HEK293T (cell line): Measurements from ENCODE around the gene DNAJC3.

Source experiments
- CTCF ChIA-PET: fragments of 350-600 bp; formaldehyde crosslinking; extraction: SDS; loops from one replicate; lab custom pipeline; 2021; ENCODE audit warnings: antibody characterized with exemption, inconsistent platforms; lab: Yijun Ruan, JAX
- POLR2A ChIA-PET: fragments of 350-600 bp; formaldehyde crosslinking; extraction: SDS; loops from one replicate; lab custom pipeline; 2020; ENCODE audit warnings: antibody characterized with exemption, inconsistent platforms; lab: Yijun Ruan, JAX
- DNase-seq: peaks from one replicate; pipeline ENCODE4 v3.0.0; 2012; ENCODE audit warnings: mixed read lengths; ENCODE audit errors: extremely low spot score
- ARNT ChIP-seq: fragments of 450-650 bp; IDR thresholded peaks from 2 replicates; pipeline ENCODE4 v1.6.1; 2017; ENCODE audit warnings: mild to moderate bottlenecking
- BHLHE40 ChIP-seq: fragments of 450-650 bp; IDR thresholded peaks from 2 replicates; pipeline ENCODE4 v1.6.1; 2016; ENCODE audit warnings: mild to moderate bottlenecking, moderate library complexity, borderline replicate concordance
- CTBP1 ChIP-seq: fragments of 450-650 bp; IDR thresholded peaks from 2 replicates; pipeline ENCODE4 v1.6.1; 2016; ENCODE audit warnings: borderline replicate concordance
- ELF4 ChIP-seq: fragments of 450-650 bp; IDR thresholded peaks from 2 replicates; pipeline ENCODE4 v1.6.1; 2017; ENCODE audit warnings: antibody characterized with exemption
- FOXA1 ChIP-seq: fragments of 450-650 bp; IDR thresholded peaks from 2 replicates; pipeline ENCODE4 v1.6.1; 2016; ENCODE audit warnings: mild to moderate bottlenecking
- FOXK2 ChIP-seq: fragments of 450-650 bp; IDR thresholded peaks from 2 replicates; pipeline ENCODE4 v1.6.1; 2016; ENCODE audit warnings: mild to moderate bottlenecking
- FOXM1 ChIP-seq: fragments of 450-650 bp; IDR thresholded peaks from 2 replicates; pipeline ENCODE4 v1.6.1; 2017; ENCODE audit warnings: mild to moderate bottlenecking, borderline replicate concordance
- HDGF ChIP-seq: fragments of 450-650 bp; IDR thresholded peaks from 2 replicates; pipeline ENCODE4 v1.6.1; 2017; ENCODE audit warnings: antibody characterized with exemption, borderline replicate concordance
- L3MBTL2 ChIP-seq: fragments of 450-650 bp; conservative IDR thresholded peaks from 2 replicates; pipeline ENCODE4 v1.6.1; 2016; ENCODE audit warnings: mild to moderate bottlenecking
- LEF1 ChIP-seq: fragments of 450-650 bp; IDR thresholded peaks from 2 replicates; pipeline ENCODE4 v1.6.1; 2017; ENCODE audit warnings: mild to moderate bottlenecking, borderline replicate concordance
- NFRKB ChIP-seq: fragments of 450-650 bp; IDR thresholded peaks from 2 replicates; pipeline ENCODE4 v1.6.1; 2016; ENCODE audit warnings: mild to moderate bottlenecking, moderate library complexity
- PKNOX1 ChIP-seq: fragments of 450-650 bp; IDR thresholded peaks from 2 replicates; pipeline ENCODE4 v1.6.1; 2016
- SP1 ChIP-seq: fragments of 450-650 bp; IDR thresholded peaks from 2 replicates; pipeline ENCODE4 v1.6.1; 2017
- SUZ12 ChIP-seq: fragments of 450-650 bp; IDR thresholded peaks from 2 replicates; pipeline ENCODE4 v1.6.1; 2016; ENCODE audit warnings: mild to moderate bottlenecking
- TARDBP ChIP-seq: fragments of 450-650 bp; IDR thresholded peaks from 2 replicates; pipeline ENCODE4 v1.6.1; 2016
- ZNF384 ChIP-seq: fragments of 450-650 bp; IDR thresholded peaks from 2 replicates; pipeline ENCODE4 v1.6.1; 2016

The DNAJC3 gene

GRCh38 chr13:95800436-95800835, 123.5 kb downstream of the DNAJC3 start:
- no peak for DNase-seq
- CTCF ChIA-PET, result no interaction called here
- POLR2A ChIA-PET, result interaction anchor here (1.0 kb wide), 1 partner anchor 156 kb away, joined by 3 read pairs; the partner anchor contains the start of gene DZIP1
- TF ChIP-seq BHLHE40 (no peak), TARDBP (no peak), SUZ12 (no peak), CTBP1 (no peak), L3MBTL2 (no peak), PKNOX1 (no peak), ELF4 (no peak), LEF1 (no peak), FOXM1 (no peak), ARNT (no peak), SP1 (no peak), ZNF384 (no peak), HDGF (no peak)

- TF ChIP-seq BHLHE40 (no peak), L3MBTL2 (no peak), CTBP1 (no peak), PKNOX1 (no peak), ELF4 (no peak), SP1 (no peak), ARNT (no peak), HDGF (no peak), SUZ12 (no peak), NFRKB (no peak), FOXK2 (no peak), FOXM1 (no peak), FOXA1 (no peak), TARDBP (no peak), ZNF384 (no peak), LEF1 (no peak)
- no peak for DNase-seq
- POLR2A ChIA-PET, result no interaction called here
- CTCF ChIA-PET, result no interaction called here
These were observed 124.9 kb downstream of the DNAJC3 start for GRCh38 chr13:95801825-95802224.

GRCh38 chr13:95805921-95806320, 129.0 kb downstream of the DNAJC3 start:
- no peak for TF ChIP-seq FOXA1
- no peak for TF ChIP-seq L3MBTL2
- peak; percentile 83 for TF ChIP-seq ZNF384
- no peak for TF ChIP-seq SP1
- peak; percentile 47 for TF ChIP-seq PKNOX1
- no peak for TF ChIP-seq ELF4
- no peak for TF ChIP-seq NFRKB
- no peak for TF ChIP-seq TARDBP
- ChIA-PET POLR2A (no interaction called here), CTCF (no interaction called here)
- DNase-seq, result no peak

- ChIA-PET CTCF (no interaction called here), POLR2A (no interaction called here)
- DNase-seq, result no peak
- TF ChIP-seq L3MBTL2 (no peak), HDGF (no peak), BHLHE40 (no peak), FOXK2 (no peak), TARDBP (no peak), SUZ12 (no peak), FOXA1 (no peak), ELF4 (no peak), ZNF384 (no peak), PKNOX1 (no peak), SP1 (no peak), ARNT (no peak), NFRKB (no peak), CTBP1 (no peak), LEF1 (no peak), FOXM1 (no peak)
These were observed 132.5 kb downstream of the DNAJC3 start for GRCh38 chr13:95809429-95809828.

GRCh38 chr13:95813139-95813538, 136.2 kb downstream of the DNAJC3 start:
- no peak for TF ChIP-seq FOXK2
- no peak for TF ChIP-seq FOXA1
- TF ChIP-seq CTBP1, result no peak
- no peak for TF ChIP-seq LEF1
- TF ChIP-seq BHLHE40, result no peak
- no peak for TF ChIP-seq ARNT
- no peak for TF ChIP-seq ELF4
- no peak for TF ChIP-seq L3MBTL2
- TF ChIP-seq HDGF, result no peak
- TF ChIP-seq ZNF384, result no peak
- TF ChIP-seq SP1, result no peak
- TF ChIP-seq NFRKB, result no peak
- TF ChIP-seq PKNOX1, result no peak
- no peak for TF ChIP-seq FOXM1
- no peak for TF ChIP-seq SUZ12
- no peak for TF ChIP-seq TARDBP
- no peak for DNase-seq
- ChIA-PET CTCF (no interaction called here), POLR2A (no interaction called here)

GRCh38 chr13:95814495-95814894, 137.6 kb downstream of the DNAJC3 start:
- TF ChIP-seq ELF4 (no peak), FOXA1 (no peak), SP1 (no peak), CTBP1 (no peak), ZNF384 (no peak)
- no peak for DNase-seq
- ChIA-PET CTCF (no interaction called here), POLR2A (no interaction called here)
